Thymus (tissue), 11 donors: Measurements from ENCODE around the gene NCAM1. TPM values are rescaled to one million over a fixed set of nuclear protein-coding genes. Genes with fewer than 3 reads are reported as not detected.

Source experiments
- DNase-seq, 9 donors: peaks; one replicate each; pipeline ENCODE4 v3.0.0-alpha.2; 2013; ENCODE audit warnings: low spot score in 9 of 9, low read depth in 6 of 9, missing footprints in 1 of 9
- H3K27ac ChIP-seq, 2 donors: one replicate each; pipeline ENCODE4 v1.5.1; 2013; ENCODE audit warnings: control low read depth in 1 of 2, low read depth in 1 of 2, low read length in 1 of 2, mild to moderate bottlenecking in 1 of 2, moderate library complexity in 1 of 2
- H3K27me3 ChIP-seq, 2 donors: one replicate each; pipeline ENCODE4 v1.5.1; 2013; ENCODE audit warnings: low read length in 1 of 2; ENCODE audit not compliant: control insufficient read depth in 2 of 2, insufficient read depth in 1 of 2
- H3K36me3 ChIP-seq, 2 donors: one replicate each; pipeline ENCODE4 v1.5.1; 2013; ENCODE audit warnings: low read length in 1 of 2, mild to moderate bottlenecking in 1 of 2, moderate library complexity in 1 of 2; ENCODE audit not compliant: control insufficient read depth in 2 of 2, insufficient read depth in 2 of 2
- H3K4me1 ChIP-seq, 2 donors: one replicate each; pipeline ENCODE4 v1.5.1; 2013; ENCODE audit warnings: low read length in 2 of 2; ENCODE audit not compliant: control insufficient read depth in 2 of 2, insufficient read depth in 2 of 2
- H3K4me3 ChIP-seq, 2 donors: one replicate each; pipeline ENCODE4 v1.5.1; 2013; ENCODE audit warnings: low read length in 2 of 2, control low read depth in 1 of 2, mild to moderate bottlenecking in 1 of 2
- H3K9me3 ChIP-seq, 2 donors: one replicate each; pipeline ENCODE4 v1.5.1; 2013; ENCODE audit warnings: low read length in 1 of 2, mild to moderate bottlenecking in 1 of 2; ENCODE audit not compliant: control insufficient read depth in 2 of 2, insufficient read depth in 1 of 2
- WGBS: extraction: QIAGEN DNeasy Blood & Tissue Kit; methylation state at CpG from one replicate; pipeline ENCODE4 v1.1.7; 2013; 5-methylcytosine and 5-hydroxymethylcytosine counted together
- polyA plus RNA-seq: library from polyadenylated mRNA; stranded (reverse); fragments of 200-250 nt; gene quantifications from one replicate; pipeline ENCODE4 v1.2.3, GENCODE V29; 2013
- total RNA-seq: library from RNA; stranded (reverse); fragments of 120-200 nt; gene quantifications from one replicate; pipeline ENCODE4 v1.2.4, GENCODE V29; 2013
- donor health status: healthy.

The NCAM1 gene
- total and polyA plus RNA-seq, 2 donors: 0.47 to 0.68 TPM

DNA sequence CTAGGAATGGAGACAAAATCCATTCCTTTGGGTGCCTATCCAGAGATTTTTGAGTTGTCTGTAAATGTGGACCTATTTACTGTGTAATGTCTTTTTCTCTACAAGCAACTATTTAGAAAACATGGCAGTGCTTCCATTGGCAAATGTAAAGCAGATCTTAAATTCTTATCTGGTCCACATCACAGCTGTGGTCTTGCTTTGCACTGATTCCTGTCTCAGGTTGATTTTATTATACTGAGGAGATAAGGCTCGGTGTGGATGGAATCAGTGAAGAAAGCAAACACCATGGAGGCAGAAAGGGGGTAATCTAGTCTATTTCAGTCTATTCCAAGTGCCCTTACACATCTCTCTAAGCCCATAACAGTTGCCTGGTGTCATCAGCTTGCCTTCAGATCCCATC lies 160.5 kb downstream of the NCAM1 start:
- Histone ChIP-seq H3K4me1 (no peaks in the 10 kb centered on the region), H3K27me3 (no peaks in the 10 kb centered on the region), H3K27ac (no peak overlapping the region), H3K36me3 (no peaks in the 10 kb centered on the region), H3K9me3 (no peaks in the 10 kb centered on the region), H3K4me3 (no peak overlapping the region)
- no peak for DNase-seq
- 24% methylated on average over 1 of the region's 1 CpG for WGBS

DNA sequence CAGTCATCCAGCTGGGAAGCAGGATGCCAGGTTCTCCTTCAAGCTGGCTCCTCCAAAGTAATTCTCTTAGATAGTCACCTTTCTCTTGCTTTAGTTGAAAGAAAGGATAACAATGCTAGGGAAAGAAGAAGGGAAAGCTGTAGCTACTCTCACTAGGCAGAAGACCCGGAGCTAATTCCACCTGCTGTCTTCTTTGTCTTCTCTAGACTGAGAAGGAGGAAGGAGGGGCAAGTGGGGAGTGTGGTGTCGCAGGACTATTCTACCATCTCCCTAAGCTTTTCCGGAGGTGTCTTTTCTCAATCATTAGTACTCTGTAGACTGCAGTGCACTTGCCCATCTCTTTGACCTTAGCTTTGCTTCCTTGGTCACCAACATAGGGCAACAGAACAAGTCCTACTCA lies 162.8 kb downstream of the NCAM1 start:
- no peaks in the 10 kb centered on the region for H3K9me3 ChIP-seq
- DNase-seq: no peak
- 90% methylated on average over 3 of the region's 3 CpGs for WGBS
- no peaks in the 10 kb centered on the region for H3K4me1 ChIP-seq
- H3K36me3 ChIP-seq: no peaks in the 10 kb centered on the region
- H3K27me3 ChIP-seq: no peaks in the 10 kb centered on the region
- no peak overlapping the region for H3K27ac ChIP-seq
- no peak overlapping the region for H3K4me3 ChIP-seq

DNA sequence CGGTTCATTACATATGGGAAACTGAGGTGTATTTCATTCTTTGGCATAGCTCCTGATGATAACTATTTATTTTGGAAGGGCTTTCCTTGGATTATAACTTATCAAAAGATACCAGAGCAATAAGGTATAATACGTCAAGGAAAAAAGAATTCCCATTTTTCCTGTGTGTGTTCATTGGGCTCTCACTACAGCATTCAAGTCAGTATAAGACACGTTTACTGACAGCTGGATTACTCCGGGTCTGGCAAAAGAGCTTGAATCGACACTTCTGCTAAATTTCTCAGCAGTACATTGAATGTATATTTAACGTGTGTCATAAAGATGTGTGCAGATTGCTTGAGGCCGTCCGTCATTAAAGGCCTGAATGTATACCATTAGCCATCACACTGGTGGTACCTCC lies 163.4 kb downstream of the NCAM1 start:
- Histone ChIP-seq H3K9me3 (no peaks in the 10 kb centered on the region), H3K4me3 (no peak overlapping the region), H3K36me3 (no peaks in the 10 kb centered on the region), H3K4me1 (no peaks in the 10 kb centered on the region), H3K27me3 (no peaks in the 10 kb centered on the region), H3K27ac (no peak overlapping the region)
- DNase-seq: no peak
- WGBS: 93% methylated on average over 8 of the region's 8 CpGs

DNA sequence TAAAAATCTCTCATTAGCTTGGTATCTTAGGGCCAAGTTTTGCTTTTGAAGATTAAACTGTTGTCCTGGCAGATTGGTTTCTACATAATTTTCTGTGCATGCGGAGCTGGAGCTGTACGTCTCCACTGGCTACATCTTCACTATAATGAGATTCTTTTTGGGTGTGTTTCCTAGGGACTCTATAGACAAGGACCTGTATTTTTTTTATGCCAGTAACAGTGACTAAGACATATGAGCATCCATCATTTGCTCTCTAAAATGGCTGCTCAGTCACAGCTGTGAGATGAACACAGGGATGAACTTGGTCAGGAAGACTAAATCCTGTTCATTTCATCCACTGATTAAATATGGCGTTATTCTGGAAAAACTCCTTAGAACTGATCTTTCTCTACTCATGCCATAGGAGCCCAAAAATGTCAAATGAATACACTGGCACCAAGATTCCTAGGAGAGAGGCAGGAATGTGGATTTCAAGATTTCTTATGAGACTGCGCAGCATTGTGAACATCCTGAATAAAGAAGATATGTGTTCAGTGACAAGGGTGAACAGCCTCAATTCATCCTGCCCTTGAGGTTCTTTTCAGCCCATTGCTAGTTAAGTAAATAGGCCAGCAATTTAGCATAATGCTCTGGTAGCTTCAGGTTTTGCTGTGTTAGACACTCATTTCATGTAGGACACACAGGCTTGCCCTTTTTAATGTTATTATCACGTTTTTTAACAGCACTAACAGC lies 168.2 kb downstream of the NCAM1 start:
- Histone ChIP-seq H3K4me1 (no peaks in the 10 kb centered on the region), H3K27ac (no peak overlapping the region), H3K36me3 (no peaks in the 10 kb centered on the region), H3K4me3 (no peak overlapping the region), H3K9me3 (no peaks in the 10 kb centered on the region), H3K27me3 (no peaks in the 10 kb centered on the region)
- no peak for DNase-seq
- 91% methylated on average over 5 of the region's 5 CpGs for WGBS

DNA sequence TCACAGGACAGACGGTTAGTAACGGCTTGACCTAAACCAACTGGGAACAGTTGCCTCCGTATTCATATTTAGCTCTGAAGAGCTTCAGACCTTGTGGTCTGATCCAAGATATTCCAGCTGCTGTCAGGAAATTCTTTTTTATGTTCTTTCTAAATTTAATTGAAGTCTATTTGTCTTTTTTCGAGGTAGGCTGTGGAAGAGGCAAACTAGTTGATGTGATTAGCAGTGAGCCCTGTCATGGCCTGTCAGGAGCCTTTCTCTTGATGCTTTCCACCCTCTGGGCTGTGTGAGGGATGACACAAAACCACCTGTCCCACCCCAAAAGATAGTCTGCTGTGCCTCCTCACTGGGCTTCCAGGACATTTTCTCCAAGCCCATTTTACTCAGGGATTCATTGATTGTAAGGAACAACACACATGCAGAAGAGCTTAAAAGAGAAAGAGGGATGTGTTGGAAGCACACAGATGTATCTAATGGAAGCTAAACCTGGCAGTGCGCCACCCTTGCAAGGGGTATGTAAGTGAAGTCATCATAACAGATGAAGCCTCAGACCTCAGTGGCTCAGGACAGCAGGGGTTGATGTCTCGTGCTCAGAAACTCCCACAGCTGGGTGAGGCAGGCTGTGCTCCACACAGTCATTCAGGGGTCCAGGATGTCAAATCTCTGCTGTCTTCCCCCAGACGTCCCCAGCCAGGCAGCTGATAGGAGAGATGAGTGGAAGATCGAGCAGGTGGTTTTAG lies 170.0 kb downstream of the NCAM1 start:
- 91% methylated on average over 8 of the region's 8 CpGs for WGBS
- Histone ChIP-seq H3K9me3 (no peaks in the 10 kb centered on the region), H3K36me3 (no peaks in the 10 kb centered on the region), H3K4me3 (no peak overlapping the region), H3K27ac (no peak overlapping the region), H3K27me3 (no peaks in the 10 kb centered on the region), H3K4me1 (no peaks in the 10 kb centered on the region)
- DNase-seq: no peak

DNA sequence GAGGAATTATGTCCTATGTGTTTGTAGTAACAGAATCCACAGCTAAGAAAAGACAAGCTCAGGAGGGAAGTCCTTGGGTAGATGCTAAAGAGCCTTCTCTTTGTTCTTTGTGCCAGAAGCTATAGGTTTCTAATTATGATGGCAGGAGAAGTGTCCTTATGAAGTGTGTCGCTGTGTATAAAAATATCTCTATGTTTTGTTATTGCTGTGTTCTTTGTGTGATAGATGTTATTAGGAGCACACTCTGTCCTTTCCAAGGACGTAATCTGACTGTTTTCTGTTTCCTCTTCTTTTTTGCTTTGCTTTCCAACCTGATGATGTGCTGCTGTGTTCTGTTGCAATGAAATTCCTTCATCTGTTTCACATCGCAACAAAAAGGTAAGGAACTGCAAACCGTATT lies 171.9 kb downstream of the NCAM1 start:
- H3K27ac ChIP-seq: no peak overlapping the region
- no peaks in the 10 kb centered on the region for H3K9me3 ChIP-seq
- peaks cover 0 to under 1% of the 10 kb centered on the region in 2 donors for H3K27me3 ChIP-seq
- no peaks in the 10 kb centered on the region for H3K4me1 ChIP-seq
- WGBS: 91% methylated on average over 4 of the region's 4 CpGs
- H3K4me3 ChIP-seq: no peak overlapping the region
- H3K36me3 ChIP-seq: no peaks in the 10 kb centered on the region
- no peak for DNase-seq

DNA sequence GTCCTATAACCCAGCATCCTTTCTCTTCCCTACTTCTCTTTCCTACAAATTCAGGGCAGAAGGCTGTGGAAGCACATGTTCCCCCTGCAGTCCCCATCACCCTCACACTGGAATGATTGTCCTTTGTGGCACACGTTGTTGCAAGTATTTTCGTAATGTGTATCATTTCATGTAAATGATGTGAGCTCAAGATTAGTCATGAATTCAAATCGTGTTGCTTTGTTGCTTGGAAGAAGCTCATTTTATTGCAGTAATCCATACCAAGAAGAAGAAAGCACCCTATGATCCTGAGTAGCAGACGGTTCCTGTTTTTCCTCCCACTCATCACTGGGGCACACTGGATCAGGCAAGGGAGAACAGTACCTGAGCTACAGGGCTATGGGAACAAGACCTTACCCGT lies 173.4 kb downstream of the NCAM1 start:
- no peaks in the 10 kb centered on the region for H3K4me1 ChIP-seq
- no peaks in the 10 kb centered on the region for H3K36me3 ChIP-seq
- DNase-seq: no peak
- 91% methylated on average over 5 of the region's 5 CpGs for WGBS
- H3K27me3 ChIP-seq: peaks cover 0 to 6% of the 10 kb centered on the region in 2 donors
- H3K9me3 ChIP-seq: no peaks in the 10 kb centered on the region
- H3K4me3 ChIP-seq: no peak overlapping the region
- H3K27ac ChIP-seq: no peak overlapping the region

DNA sequence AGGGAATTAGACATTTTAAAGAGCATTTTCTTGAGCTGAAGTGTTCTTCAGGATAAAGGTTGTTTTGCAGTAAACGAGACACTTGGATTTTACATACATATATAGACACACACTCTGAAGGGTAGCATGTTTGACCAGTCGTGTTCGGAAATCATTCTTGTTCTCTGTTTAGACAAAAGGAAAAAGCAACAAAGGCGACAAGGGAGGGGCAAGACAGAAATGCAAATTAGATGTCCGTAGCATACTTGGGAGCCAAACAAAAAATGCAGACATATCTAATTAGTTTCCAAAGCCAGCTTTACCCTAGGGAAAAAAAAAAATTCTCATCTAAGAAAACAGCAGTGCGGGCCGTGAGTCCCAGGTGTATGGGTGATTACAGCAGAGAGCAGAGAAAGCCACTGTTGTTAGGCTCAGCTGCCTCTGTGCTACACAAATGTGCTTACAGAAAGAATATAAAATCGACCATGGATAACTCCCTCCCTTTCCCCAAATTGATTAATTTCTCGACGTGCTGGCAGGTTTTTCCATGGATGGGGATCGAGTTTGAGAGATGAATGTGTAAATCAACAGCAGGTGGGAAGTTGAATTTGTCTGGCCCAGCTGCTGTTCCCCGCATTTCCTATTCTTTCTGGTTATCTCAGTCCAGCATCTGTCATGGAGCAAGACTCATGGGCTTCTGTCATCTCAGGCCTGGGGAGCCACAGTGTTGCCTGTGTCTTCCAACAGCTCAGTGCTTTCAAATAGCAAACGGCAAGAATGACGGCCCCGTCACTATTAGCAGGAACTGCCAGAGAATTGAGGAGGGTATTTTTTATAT lies 176.7 kb downstream of the NCAM1 start:
- H3K9me3 ChIP-seq: no peaks in the 10 kb centered on the region
- 47% methylated on average over 15 of the region's 15 CpGs for WGBS
- H3K27me3 ChIP-seq: peaks cover 0 to 6% of the 10 kb centered on the region in 2 donors
- no peak overlapping the region for H3K27ac ChIP-seq
- no peak overlapping the region for H3K4me3 ChIP-seq
- H3K4me1 ChIP-seq: no peaks in the 10 kb centered on the region
- no peak for DNase-seq
- H3K36me3 ChIP-seq: no peaks in the 10 kb centered on the region

DNA sequence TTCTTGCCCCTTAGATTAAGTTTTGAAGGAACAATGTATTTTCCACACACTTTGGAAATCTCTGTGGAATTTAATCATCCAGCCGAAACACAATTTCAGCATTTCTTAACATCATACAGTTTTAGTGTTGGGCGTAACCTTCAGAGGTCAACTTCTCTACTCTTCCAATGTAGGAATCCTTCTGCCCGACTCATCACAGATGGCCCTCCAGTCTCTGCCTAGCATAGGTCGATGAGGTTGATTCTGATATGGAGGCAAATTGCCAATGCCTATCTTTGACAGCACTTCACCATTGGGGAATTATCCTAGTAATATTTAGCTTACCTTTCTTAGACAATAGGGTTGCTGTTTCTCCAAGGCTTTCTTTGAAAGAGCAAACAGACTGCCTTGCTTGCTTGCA lies 177.5 kb downstream of the NCAM1 start:
- Histone ChIP-seq H3K4me1 (no peaks in the 10 kb centered on the region), H3K27me3 (peaks cover 0 to 6% of the 10 kb centered on the region in 2 donors), H3K9me3 (no peaks in the 10 kb centered on the region), H3K27ac (no peak overlapping the region), H3K36me3 (no peaks in the 10 kb centered on the region), H3K4me3 (no peak overlapping the region)
- WGBS: 95% methylated on average over 4 of the region's 4 CpGs
- no peak for DNase-seq
